Subcutaneous abdominal adipose tissue (tissue), 5 donors: ENCODE results near the gene WRAP53.

Experiments used
- H3K27ac ChIP-seq: one replicate; pipeline ENCODE4 v1.7.0; 2013; ENCODE audit warnings: low read depth, mild to moderate bottlenecking, inconsistent platforms, low read length, moderate library complexity
- H3K27me3 ChIP-seq, 5 donors: one replicate each; pipeline ENCODE4 v1.7.0; 2013; ENCODE audit warnings: low read length in 5 of 5, inconsistent platforms in 1 of 5; ENCODE audit not compliant: control insufficient read depth in 5 of 5, insufficient read depth in 4 of 5
- H3K36me3 ChIP-seq, 5 donors: one replicate each; pipeline ENCODE4 v1.7.0; 2013; ENCODE audit warnings: low read length in 5 of 5; ENCODE audit not compliant: control insufficient read depth in 5 of 5, insufficient read depth in 5 of 5
- H3K4me1 ChIP-seq, 5 donors: one replicate each; pipeline ENCODE4 v1.7.0; 2013; ENCODE audit warnings: low read length in 5 of 5, mild to moderate bottlenecking in 3 of 5, moderate library complexity in 1 of 5; ENCODE audit not compliant: control insufficient read depth in 5 of 5, insufficient read depth in 5 of 5
- H3K4me3 ChIP-seq, 5 donors: one replicate each; pipeline ENCODE4 v1.7.0; 2013; ENCODE audit warnings: low read length in 5 of 5, low read depth in 1 of 5
- H3K9ac ChIP-seq, 5 donors: one replicate each; pipeline ENCODE4 v1.7.0; 2013; ENCODE audit warnings: low read length in 5 of 5, mild to moderate bottlenecking in 4 of 5, moderate library complexity in 3 of 5
- H3K9me3 ChIP-seq, 5 donors: one replicate each; pipeline ENCODE4 v1.7.0; 2013; ENCODE audit warnings: low read length in 5 of 5; ENCODE audit not compliant: control insufficient read depth in 5 of 5
- donor health status: healthy.
- donor health status: healthy.
- donor health status: healthy.
- donor health status: healthy.
- donor health status: healthy.

Gene WRAP53

DNA sequence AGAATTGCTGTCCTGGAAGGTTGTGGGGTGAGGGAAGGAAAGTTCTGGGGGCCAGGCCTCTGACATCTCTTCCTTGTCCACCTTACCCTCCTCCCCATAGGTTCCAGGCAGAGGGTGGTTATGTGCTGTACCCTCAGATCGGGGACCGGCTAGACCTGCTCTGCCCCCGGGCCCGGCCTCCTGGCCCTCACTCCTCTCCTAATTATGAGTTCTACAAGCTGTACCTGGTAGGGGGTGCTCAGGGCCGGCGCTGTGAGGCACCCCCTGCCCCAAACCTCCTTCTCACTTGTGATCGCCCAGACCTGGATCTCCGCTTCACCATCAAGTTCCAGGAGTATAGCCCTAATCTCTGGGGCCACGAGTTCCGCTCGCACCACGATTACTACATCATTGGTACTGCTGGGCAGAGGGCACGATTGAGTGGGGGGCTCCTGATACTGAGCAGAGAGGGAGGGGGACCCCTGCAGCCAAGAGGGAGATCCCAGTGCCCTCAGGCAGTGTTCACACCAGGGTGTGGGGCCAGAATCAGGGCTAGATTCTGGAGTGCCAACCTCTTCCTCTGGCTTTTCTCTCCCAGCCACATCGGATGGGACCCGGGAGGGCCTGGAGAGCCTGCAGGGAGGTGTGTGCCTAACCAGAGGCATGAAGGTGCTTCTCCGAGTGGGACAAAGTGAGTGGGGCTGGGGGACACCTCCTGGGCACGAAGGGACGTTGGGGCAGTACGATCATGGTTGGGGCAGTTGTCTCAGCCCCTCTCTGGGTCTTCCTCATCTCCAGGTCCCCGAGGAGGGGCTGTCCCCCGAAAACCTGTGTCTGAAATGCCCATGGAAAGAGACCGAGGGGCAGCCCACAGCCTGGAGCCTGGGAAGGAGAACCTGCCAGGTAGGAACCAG, 19.8 kb downstream of the WRAP53 start:
- Histone ChIP-seq H3K27me3 (peaks cover 27 to 65% (median 60%) of the 10 kb centered on the region in 5 donors), H3K9me3 (no peaks in the 10 kb centered on the region), H3K36me3 (peaks cover 0 to under 1% (median 0%) of the 10 kb centered on the region in 5 donors), H3K9ac (no peak overlapping the region), H3K27ac (no peak overlapping the region), H3K4me3 (no peak overlapping the region), H3K4me1 (peaks cover 0 to 19% (median 7%) of the 10 kb centered on the region in 5 donors)

DNA sequence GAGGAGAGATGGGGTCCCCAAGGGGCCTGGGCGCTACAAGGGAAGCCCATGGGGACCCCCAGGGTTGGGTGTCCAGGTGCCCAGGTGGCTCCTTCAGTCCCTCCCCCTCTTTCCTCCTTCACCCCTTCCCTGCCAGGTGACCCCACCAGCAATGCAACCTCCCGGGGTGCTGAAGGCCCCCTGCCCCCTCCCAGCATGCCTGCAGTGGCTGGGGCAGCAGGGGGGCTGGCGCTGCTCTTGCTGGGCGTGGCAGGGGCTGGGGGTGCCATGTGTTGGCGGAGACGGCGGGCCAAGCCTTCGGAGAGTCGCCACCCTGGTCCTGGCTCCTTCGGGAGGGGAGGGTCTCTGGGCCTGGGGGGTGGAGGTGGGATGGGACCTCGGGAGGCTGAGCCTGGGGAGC, 20.8 kb downstream of the WRAP53 start:
- H3K9me3 ChIP-seq = no peaks in the 10 kb centered on the region
- H3K36me3 ChIP-seq = no peaks in the 10 kb centered on the region
- H3K9ac ChIP-seq = no peak overlapping the region
- no peak overlapping the region for H3K27ac ChIP-seq
- peaks cover 25 to 63% (median 58%) of the 10 kb centered on the region in 5 donors for H3K27me3 ChIP-seq
- no peak overlapping the region for H3K4me3 ChIP-seq
- H3K4me1 ChIP-seq = peaks cover 0 to 19% (median 7%) of the 10 kb centered on the region in 5 donors

DNA sequence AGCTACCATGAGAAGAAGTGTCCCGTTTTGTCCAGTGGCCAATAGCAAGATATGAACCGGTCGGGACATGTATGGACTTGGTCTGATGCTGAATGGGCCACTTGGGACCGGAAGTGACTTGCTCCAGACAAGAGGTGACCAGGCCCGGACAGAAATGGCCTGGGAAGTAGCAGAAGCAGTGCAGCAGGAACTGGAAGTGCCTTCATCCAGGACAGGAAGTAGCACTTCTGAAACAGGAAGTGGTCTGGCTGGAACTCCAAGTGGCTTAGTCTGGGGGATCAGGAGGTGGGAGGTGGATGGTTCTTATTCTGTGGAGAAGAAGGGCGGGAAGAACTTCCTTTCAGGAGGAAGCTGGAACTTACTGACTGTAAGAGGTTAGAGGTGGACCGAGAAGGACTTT, 22.0 kb downstream of the WRAP53 start:
- no peak overlapping the region for H3K9ac ChIP-seq
- peaks cover 0 to 11% (median 0%) of the 10 kb centered on the region in 5 donors for H3K4me1 ChIP-seq
- no peaks in the 10 kb centered on the region for H3K36me3 ChIP-seq
- H3K9me3 ChIP-seq = no peaks in the 10 kb centered on the region
- H3K4me3 ChIP-seq = no peak overlapping the region
- H3K27me3 ChIP-seq = peaks cover 27 to 63% (median 57%) of the 10 kb centered on the region in 5 donors
- H3K27ac ChIP-seq = no peak overlapping the region

DNA sequence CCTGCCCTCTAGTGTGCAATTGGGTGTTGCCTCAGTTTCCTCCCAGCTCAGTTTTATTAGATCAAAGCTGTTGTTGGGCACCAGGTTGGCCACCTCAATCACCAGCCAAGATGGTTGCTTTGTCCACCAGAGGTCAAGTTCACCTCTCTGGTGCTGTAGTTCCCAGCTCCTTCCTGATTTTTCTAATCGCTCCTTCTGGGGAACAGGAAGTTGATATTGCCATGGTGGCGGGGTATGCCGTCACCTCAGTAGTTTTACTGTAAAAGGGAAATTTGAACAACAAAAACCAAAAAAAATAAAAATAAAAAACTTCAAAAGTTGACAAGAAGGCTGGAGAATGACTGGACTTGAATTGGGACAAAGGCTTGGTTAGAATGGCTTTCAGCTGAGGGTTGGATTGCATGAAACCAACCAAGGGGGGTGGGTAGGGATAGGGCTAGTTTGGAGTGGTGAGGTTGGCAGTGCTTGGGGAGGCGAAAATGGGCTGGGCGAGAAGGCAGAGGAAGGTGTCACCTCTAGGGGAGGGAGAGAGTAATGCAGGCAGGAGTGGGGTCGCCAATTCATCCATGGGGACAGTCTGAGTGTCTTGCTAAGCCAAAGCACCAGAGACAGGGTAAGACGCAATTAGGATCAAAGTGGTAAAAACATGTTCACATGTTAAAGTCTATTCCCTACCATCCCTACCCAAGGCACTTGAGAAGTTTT, 22.9 kb downstream of the WRAP53 start:
- no peak overlapping the region for H3K9ac ChIP-seq
- no peak overlapping the region for H3K4me3 ChIP-seq
- H3K27ac ChIP-seq = no peak overlapping the region
- no peaks in the 10 kb centered on the region for H3K36me3 ChIP-seq
- H3K9me3 ChIP-seq = no peaks in the 10 kb centered on the region
- peaks cover 0 to 11% (median 1%) of the 10 kb centered on the region in 5 donors for H3K4me1 ChIP-seq
- H3K27me3 ChIP-seq = peaks cover 29 to 63% (median 56%) of the 10 kb centered on the region in 5 donors

DNA sequence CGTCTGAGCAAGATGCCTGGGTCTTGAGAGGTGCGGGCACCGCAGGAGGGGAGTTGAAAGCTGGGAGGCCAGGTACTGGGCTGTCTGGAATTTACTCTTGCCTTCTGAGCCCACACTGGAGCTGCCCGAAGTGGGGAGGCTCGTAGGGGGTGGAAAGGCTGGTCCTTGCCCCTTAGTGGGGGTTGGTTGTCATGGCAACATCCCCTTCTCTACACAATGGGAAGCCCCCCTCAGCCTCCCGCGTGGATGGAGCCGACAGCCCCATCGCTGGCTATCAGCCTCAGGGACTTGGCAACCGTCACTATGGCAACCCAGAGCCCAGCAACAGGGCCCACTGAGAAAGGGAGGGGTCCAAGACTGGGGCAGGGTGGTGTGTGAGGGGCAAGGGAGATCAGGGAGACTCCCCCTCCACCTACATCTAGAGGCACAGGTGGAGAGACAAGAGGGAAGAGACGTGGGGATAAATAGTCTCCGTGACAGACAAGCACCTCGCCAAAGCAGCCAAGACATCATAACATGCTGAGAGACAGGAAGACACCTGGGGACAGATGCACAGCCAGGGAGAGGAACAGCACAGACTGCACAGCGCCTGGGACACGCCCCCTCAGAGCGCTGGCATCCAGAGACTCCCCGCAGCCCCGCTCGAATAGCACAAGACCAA, 24.0 kb downstream of the WRAP53 start:
- Histone ChIP-seq H3K4me3 (no peak overlapping the region), H3K27me3 (peaks cover 28 to 62% (median 50%) of the 10 kb centered on the region in 5 donors), H3K4me1 (peaks cover 0 to 20% (median 12%) of the 10 kb centered on the region in 5 donors)

DNA sequence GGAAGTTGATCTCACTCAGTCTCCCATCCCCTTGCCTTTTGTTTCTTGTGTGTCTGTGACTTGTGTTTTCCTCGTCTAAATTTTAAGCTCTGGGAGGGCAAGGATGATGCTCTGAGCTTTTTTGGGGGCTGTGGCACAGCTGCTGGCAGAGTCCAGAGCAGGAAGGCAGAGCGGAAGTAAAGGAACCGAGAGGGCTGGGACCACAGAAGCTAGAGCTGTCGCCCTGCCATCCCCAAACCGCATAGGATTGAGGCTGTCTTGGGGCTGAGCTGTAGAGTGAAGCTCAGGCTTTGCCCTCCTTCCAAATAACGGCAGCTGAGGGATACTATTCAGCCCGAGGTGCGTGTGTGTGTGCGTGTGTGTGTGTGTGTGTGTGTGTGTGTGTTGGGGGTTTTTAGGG, 25.5 kb downstream of the WRAP53 start:
- Histone ChIP-seq H3K4me3 (no peak overlapping the region), H3K9ac (no peak overlapping the region), H3K27me3 (peaks cover 25 to 58% (median 42%) of the 10 kb centered on the region in 5 donors), H3K27ac (no peak overlapping the region), H3K36me3 (no peaks in the 10 kb centered on the region), H3K9me3 (no peaks in the 10 kb centered on the region), H3K4me1 (peaks cover 0 to 29% (median 22%) of the 10 kb centered on the region in 5 donors)

More for the DNA sequence above, 24.0 kb downstream of the WRAP53 start:
- Histone ChIP-seq H3K27ac (no peak overlapping the region), H3K9ac (no peak overlapping the region), H3K9me3 (no peaks in the 10 kb centered on the region), H3K36me3 (no peaks in the 10 kb centered on the region)

DNA sequence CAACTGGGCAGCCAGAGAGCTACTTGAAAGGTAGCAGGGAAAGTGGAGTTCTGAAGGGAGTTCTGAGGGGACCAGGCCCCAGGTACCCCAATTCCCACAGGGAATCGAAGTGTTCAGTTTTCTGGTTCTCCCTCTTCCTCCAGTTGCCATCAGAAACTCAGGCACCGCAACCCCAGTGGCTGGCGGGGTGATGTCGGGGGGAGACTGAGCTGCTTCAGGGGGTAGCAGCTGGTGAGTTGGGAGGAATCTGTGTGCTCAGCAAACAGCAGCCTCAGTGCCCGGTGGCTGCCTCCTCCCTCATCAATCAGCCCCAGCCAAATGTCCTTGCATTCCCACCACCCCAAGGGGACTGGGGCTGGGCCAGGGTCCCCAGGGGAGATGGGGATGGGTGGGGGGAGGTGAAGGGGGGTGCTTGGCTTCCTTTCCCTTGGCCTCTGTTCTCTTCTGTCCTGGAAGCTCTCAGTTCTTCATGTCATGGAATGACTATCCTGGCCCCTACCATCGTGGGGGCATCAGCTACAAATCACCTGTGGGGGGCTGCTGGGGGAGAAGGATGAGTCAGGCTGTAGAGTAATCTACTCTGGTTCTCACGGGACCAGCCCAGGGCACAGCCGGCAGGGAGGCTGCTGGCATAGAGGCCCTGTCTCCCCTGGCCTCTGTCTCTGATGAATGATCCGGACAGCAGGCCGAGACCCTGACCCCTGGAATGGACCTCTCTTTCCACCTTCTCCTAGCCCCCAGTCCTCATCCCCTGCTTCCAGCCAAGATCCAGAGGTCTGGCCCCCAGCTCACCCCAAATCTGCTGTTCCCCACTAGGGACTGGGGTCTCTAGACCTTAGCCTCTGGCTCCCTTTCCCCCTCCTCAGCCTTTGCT, 26.7 kb downstream of the WRAP53 start:
- Histone ChIP-seq H3K27ac (no peak overlapping the region), H3K36me3 (no peaks in the 10 kb centered on the region), H3K9me3 (no peaks in the 10 kb centered on the region), H3K9ac (no peak overlapping the region), H3K4me3 (no peak overlapping the region), H3K27me3 (peaks cover 29 to 64% (median 45%) of the 10 kb centered on the region in 5 donors), H3K4me1 (peaks cover 0 to 29% (median 22%) of the 10 kb centered on the region in 5 donors)

DNA sequence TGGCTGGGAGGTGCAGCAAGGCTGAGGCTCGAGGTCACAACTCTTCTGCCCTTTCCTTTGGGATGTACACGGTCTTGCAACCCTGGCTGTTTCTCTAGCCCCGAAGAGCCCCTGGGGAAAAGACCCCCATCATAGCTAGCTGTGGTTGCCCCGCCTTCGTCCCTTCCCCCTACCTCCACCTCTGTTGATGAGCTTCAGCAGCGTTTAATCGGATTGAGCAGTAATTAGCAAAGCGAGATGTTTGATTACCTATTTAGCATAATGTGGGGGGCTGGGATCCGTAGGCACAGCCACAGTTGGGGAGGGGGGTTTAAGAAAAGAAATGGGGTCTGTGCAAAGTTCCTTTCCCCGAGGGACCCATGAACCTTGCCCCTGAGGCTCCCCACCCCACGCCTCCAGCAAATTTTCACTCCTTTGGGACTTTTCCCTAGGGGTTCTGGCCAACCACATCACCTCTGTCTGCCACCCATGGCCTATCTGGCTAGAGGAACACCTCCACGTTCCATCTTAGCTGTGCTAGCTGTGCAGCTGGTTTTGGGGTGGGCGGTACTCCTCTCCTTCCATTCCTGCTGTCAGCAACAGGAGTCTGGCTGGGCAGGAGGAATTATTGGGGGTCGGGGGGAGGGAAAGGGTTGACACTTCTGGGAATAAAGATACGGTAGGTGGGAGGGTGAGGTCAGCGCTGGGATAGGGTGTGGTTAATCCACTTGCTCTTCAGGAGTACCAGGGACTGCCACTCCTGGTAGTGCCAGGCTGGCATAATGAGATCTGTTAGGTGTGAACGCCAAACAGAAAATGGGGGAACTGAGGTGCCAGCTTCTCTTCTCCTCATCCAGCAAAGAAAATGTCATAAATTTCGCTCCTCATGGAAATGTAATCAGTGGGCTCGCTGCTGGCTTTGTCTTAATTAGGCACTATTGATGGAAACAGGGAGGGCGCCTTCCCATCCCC, 27.9 kb downstream of the WRAP53 start:
- peak overlapping the region in 4 of 5 donors; percentile 52 to 69 (median 56) for H3K4me3 ChIP-seq
- H3K27ac ChIP-seq = no peak overlapping the region
- H3K36me3 ChIP-seq = no peaks in the 10 kb centered on the region
- H3K4me1 ChIP-seq = peaks cover 0 to 22% (median 18%) of the 10 kb centered on the region in 5 donors
- no peaks in the 10 kb centered on the region for H3K9me3 ChIP-seq
- H3K9ac ChIP-seq = peak overlapping the region in 3 of 5 donors; percentile 55 to 62 (median 58)
- H3K27me3 ChIP-seq = peaks cover 33 to 65% (median 48%) of the 10 kb centered on the region in 5 donors
